A549 (cell line): Measurements from ENCODE around the gene ZNF337. TPM values are rescaled to one million over a fixed set of nuclear protein-coding genes. Genes with fewer than 3 reads are reported as not detected.
"Not testable (repeated sequence)": the region's sequence is repeated elsewhere in the genome, so short reads cannot be mapped to it uniquely, and the experiment has no call there.

ENCODE experiments used
- ATAC-seq, 2 experiments: fragments of 200-7000 bp in 1 of 2; fragments of >200 bp in 1 of 2; cut with Nextera tagmentation in 1 of 2; cut with Tn5 transposase in 1 of 2; 3 replicates each; pipeline versions ENCODE4 v1.8.0 to v1.9.1; 2018 to 2020; ENCODE audit warnings: mild to moderate bottlenecking in 1 of 2, moderate library complexity in 1 of 2
- CTCF ChIA-PET: fragments of 300-600 bp; sonication (Branson Sonifier 250); formaldehyde crosslinking; extraction: SDS; loops from one replicate; lab custom pipeline; 2021; ENCODE audit warnings: antibody characterized with exemption, inconsistent platforms; lab: Yijun Ruan, JAX
- POLR2A ChIA-PET: fragments of 350-600 bp; formaldehyde crosslinking; extraction: SDS; loops from one replicate; lab custom pipeline; 2021; ENCODE audit warnings: antibody characterized with exemption, inconsistent platforms; lab: Yijun Ruan, JAX
- DNase-seq, 2 experiments: peaks; one replicate each; pipeline versions ENCODE4 v3.0.0 to v3.0.0-alpha.2; 2011 to 2016; ENCODE audit warnings: low read depth in 1 of 2, low spot score in 1 of 2
- FAIRE-seq: peaks from 2 replicates; lab custom pipeline; 2011; peaks lifted over from hg19 to GRCh38; lab: Jason Lieb, UNC
- H3K27ac ChIP-seq, 2 experiments: fragments of >200 bp; sonication (Bioruptor Twin); formaldehyde crosslinking; 3 replicates each; pipeline ENCODE4 v1.5.1; 2016 to 2017
- H3K4me1 ChIP-seq: fragments of >200 bp; sonication (Bioruptor Twin); formaldehyde crosslinking; 3 replicates; pipeline ENCODE4 v1.6.1; 2016
- H3K4me2 ChIP-seq: fragments of >200 bp; sonication (Bioruptor Twin); formaldehyde crosslinking; 3 replicates; pipeline ENCODE4 v1.6.1; 2016
- H3K4me3 ChIP-seq: fragments of >200 bp; sonication (Bioruptor Twin); formaldehyde crosslinking; 3 replicates; pipeline ENCODE4 v1.5.1; 2016
- H3K9me3 ChIP-seq: fragments of >200 bp; sonication (Bioruptor Twin); formaldehyde crosslinking; 3 replicates; pipeline ENCODE4 v1.6.1; 2016
- CEBPB ChIP-seq, 2 experiments: fragments of >200 bp in 1 of 2; sonication (Bioruptor Twin) in 1 of 2; formaldehyde crosslinking in 1 of 2; IDR thresholded peaks; 2 replicates each; pipeline ENCODE4 v1.6.1; 2012 to 2016
- CHD4 ChIP-seq: fragments of 200-600 bp; sonication (generic); IDR thresholded peaks from 2 replicates; pipeline ENCODE4 v1.6.1; 2016; ENCODE audit warnings: antibody characterized with exemption, mild to moderate bottlenecking, borderline replicate concordance
- EHMT2 ChIP-seq: fragments of 200-600 bp; sonication (generic); IDR thresholded peaks from 2 replicates; pipeline ENCODE4 v1.6.1; 2016; ENCODE audit warnings: antibody characterized with exemption, low read depth, mild to moderate bottlenecking, moderate library complexity
- EP300 ChIP-seq, 2 experiments: fragments of >200 bp; sonication (Bioruptor Twin); formaldehyde crosslinking; IDR thresholded peaks; 2 replicates in 1 of 2; 3 replicates in 1 of 2; pipeline ENCODE4 v1.6.1; 2016 to 2017
- ESRRA ChIP-seq: fragments of 150-350 bp; IDR thresholded peaks from 2 replicates; pipeline ENCODE4 v1.6.1; 2014; ENCODE audit warnings: mild to moderate bottlenecking, low read length, borderline replicate concordance
- FOSB ChIP-seq: fragments of 250-450 bp; sonication (Bioruptor Pico); IDR thresholded peaks from 2 replicates; pipeline ENCODE4 v1.5.0; 2020; ENCODE audit warnings: mild to moderate bottlenecking, moderate library complexity
- HEYL ChIP-seq: fragments of 250-450 bp; sonication (Bioruptor Pico); IDR thresholded peaks from 2 replicates; pipeline ENCODE4 v1.8.0; 2021; ENCODE audit warnings: mild to moderate bottlenecking, moderate library complexity
- HOXA7 ChIP-seq: fragments of 250-450 bp; sonication (Bioruptor Pico); IDR thresholded peaks from 2 replicates; pipeline ENCODE4 v1.5.0; 2020; ENCODE audit warnings: mild to moderate bottlenecking, moderate library complexity
- HOXB5 ChIP-seq: fragments of 250-450 bp; sonication (Bioruptor Pico); IDR thresholded peaks from 2 replicates; pipeline ENCODE4 v1.5.0; 2020; ENCODE audit warnings: mild to moderate bottlenecking, moderate library complexity
- KDM1A ChIP-seq: fragments of 200-600 bp; sonication (generic); IDR thresholded peaks from 2 replicates; pipeline ENCODE4 v1.6.1; 2016; ENCODE audit warnings: low read depth, mild to moderate bottlenecking
- NFE2L2 ChIP-seq: fragments of 150-350 bp; conservative IDR thresholded peaks from 2 replicates; pipeline ENCODE4 v1.6.1; 2014; ENCODE audit warnings: low read length
- NR3C1 ChIP-seq: fragments of >200 bp; sonication (Bioruptor Twin); formaldehyde crosslinking; IDR thresholded peaks from 3 replicates; pipeline ENCODE4 v1.6.1; 2017
- POLR2AphosphoS2 ChIP-seq: conservative IDR thresholded peaks from 2 replicates; pipeline ENCODE4 v1.6.1; 2012; ENCODE audit warnings: low read length, improper control_type of control experiment, inconsistent platforms
- RARB ChIP-seq: fragments of 250-450 bp; sonication (Bioruptor Pico); IDR thresholded peaks from 2 replicates; pipeline ENCODE4 v1.8.0; 2021; ENCODE audit warnings: mild to moderate bottlenecking, moderate library complexity
- RCOR1 ChIP-seq: fragments of 150-350 bp; IDR thresholded peaks from 2 replicates; pipeline ENCODE4 v1.6.1; 2014; ENCODE audit warnings: antibody characterized with exemption, low read length, low read depth
- SMC3 ChIP-seq: fragments of >200 bp; sonication (Bioruptor Twin); formaldehyde crosslinking; IDR thresholded peaks from 3 replicates; pipeline ENCODE4 v1.6.1; 2018; ENCODE audit warnings: inconsistent platforms
- TFCP2L1 ChIP-seq: fragments of 250-450 bp; sonication (Bioruptor Pico); IDR thresholded peaks from 2 replicates; pipeline ENCODE4 v1.5.0; 2021; ENCODE audit warnings: mild to moderate bottlenecking
- TP53 ChIP-seq: fragments of 250-450 bp; sonication (Bioruptor Pico); IDR thresholded peaks from 2 replicates; pipeline ENCODE4 v1.5.0; 2021; ENCODE audit warnings: mild to moderate bottlenecking, moderate library complexity
- ZFP36 ChIP-seq: fragments of 450-650 bp; IDR thresholded peaks from 2 replicates; pipeline ENCODE4 v1.6.1; 2014; ENCODE audit warnings: borderline replicate concordance; ENCODE audit not compliant: partially characterized antibody
- ZNF302 ChIP-seq: fragments of 250-450 bp; sonication (Bioruptor Pico); IDR thresholded peaks from 2 replicates; pipeline ENCODE4 v1.9.0; 2021; ENCODE audit warnings: inconsistent platforms, mild to moderate bottlenecking, moderate library complexity
- WGBS: methylation state at CpG from one replicate; pipeline ENCODE4 v1.1.6; 2017; ENCODE audit errors: missing lambda C conversion rate; 5-methylcytosine and 5-hydroxymethylcytosine counted together
- polyA plus RNA-seq, 4 experiments: library from polyadenylated mRNA; depleted of rRNA in 3 of 4; stranded (reverse); fragments of >200 nt; fragmentation: RNase III in 1 of 4; extraction: RNeasy Plus Mini Kit Qiagen cat#74134 plus additional on column Dnase treatment in 1 of 4; gene quantifications; 2 replicates in 3 of 4; 3 replicates in 1 of 4; pipeline ENCODE4 v1.2.3, GENCODE V29; 2011 to 2017
- TF ChIP-seq, protein P1 (sequence below): IDR thresholded peaks from 2 replicates; pipeline ENCODE4 v1.6.1; 2012; ENCODE audit warnings: low read depth, borderline replicate concordance
- TF ChIP-seq, protein P2 (sequence below): fragments of 450-650 bp; IDR thresholded peaks from 2 replicates; pipeline ENCODE4 v1.6.1; 2014; ENCODE audit warnings: antibody characterized with exemption
- TF ChIP-seq, protein P3 (sequence below): fragments of 150-350 bp; IDR thresholded peaks from 2 replicates; pipeline ENCODE4 v1.6.1; 2014; ENCODE audit warnings: low read depth, mild to moderate bottlenecking, low read length
- TF ChIP-seq, protein P4 (sequence below): fragments of >200 bp; sonication (Bioruptor Twin); formaldehyde crosslinking; IDR thresholded peaks from 2 replicates; pipeline ENCODE4 v1.6.1; 2016

The ZNF337 gene
- polyA plus RNA-seq, 2 of the 4 experiments (the other 2 are of a cell fraction): 16.5 to 25.4 TPM

DNA sequence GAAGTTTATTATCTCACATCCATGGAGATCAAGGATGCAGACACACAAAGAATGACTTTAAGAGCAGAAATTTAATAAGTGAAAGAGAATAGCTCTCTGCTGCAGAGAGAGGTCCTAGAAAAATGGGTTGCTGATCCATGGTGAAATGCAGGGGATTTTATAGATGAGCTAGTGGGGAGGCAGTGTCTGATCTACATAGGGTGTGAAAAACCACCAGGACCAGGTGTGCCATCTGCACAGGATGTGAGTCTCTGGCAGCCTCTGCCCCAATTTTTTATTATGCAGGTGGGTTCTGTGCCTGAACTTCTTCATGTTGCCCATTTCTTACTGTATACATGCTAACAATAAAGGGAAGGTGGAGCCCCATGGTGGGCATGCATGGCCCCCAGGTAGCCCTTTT, 52.9 kb downstream of the ZNF337 start:
- H3K4me1 ChIP-seq: no peaks in the 10 kb centered on the region
- FAIRE-seq: no peak
- TF ChIP-seq, protein P1, sequence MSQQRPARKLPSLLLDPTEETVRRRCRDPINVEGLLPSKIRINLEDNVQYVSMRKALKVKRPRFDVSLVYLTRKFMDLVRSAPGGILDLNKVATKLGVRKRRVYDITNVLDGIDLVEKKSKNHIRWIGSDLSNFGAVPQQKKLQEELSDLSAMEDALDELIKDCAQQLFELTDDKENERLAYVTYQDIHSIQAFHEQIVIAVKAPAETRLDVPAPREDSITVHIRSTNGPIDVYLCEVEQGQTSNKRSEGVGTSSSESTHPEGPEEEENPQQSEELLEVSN: no peak
- no peak for TF ChIP-seq HOXA7 (CRISPR knock-in tag)
- no peak for TF ChIP-seq ZFP36
- TF ChIP-seq, protein P2, sequence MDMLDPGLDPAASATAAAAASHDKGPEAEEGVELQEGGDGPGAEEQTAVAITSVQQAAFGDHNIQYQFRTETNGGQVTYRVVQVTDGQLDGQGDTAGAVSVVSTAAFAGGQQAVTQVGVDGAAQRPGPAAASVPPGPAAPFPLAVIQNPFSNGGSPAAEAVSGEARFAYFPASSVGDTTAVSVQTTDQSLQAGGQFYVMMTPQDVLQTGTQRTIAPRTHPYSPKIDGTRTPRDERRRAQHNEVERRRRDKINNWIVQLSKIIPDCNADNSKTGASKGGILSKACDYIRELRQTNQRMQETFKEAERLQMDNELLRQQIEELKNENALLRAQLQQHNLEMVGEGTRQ: no peak
- TF ChIP-seq, protein P3, sequence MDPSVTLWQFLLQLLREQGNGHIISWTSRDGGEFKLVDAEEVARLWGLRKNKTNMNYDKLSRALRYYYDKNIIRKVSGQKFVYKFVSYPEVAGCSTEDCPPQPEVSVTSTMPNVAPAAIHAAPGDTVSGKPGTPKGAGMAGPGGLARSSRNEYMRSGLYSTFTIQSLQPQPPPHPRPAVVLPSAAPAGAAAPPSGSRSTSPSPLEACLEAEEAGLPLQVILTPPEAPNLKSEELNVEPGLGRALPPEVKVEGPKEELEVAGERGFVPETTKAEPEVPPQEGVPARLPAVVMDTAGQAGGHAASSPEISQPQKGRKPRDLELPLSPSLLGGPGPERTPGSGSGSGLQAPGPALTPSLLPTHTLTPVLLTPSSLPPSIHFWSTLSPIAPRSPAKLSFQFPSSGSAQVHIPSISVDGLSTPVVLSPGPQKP: no peak
- TF ChIP-seq, protein P4, sequence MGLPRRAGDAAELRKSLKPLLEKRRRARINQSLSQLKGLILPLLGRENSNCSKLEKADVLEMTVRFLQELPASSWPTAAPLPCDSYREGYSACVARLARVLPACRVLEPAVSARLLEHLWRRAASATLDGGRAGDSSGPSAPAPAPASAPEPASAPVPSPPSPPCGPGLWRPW: no peak
- TF ChIP-seq TP53 (CRISPR knock-in tag): no peak
- TF ChIP-seq ESRRA: no peak
- no peak for TF ChIP-seq KDM1A
- TF ChIP-seq NR3C1: no peak
- ChIA-PET CTCF (interaction anchor here (0.6 to 1.0 kb wide), 2 partner anchors 46 to 274 kb away, joined by 3 to 4 read pairs; no protein-coding TSS in a partner anchor), POLR2A (no interaction called here)
- no peak for ATAC-seq
- peaks cover 9% of the 10 kb centered on the region; the same call in 1 of the 3 replicates for H3K9me3 ChIP-seq
- H3K4me2 ChIP-seq: no peak overlapping the region
- no peak for DNase-seq
- no peak overlapping the region for H3K4me3 ChIP-seq
- no peak overlapping the region for H3K27ac ChIP-seq

DNA sequence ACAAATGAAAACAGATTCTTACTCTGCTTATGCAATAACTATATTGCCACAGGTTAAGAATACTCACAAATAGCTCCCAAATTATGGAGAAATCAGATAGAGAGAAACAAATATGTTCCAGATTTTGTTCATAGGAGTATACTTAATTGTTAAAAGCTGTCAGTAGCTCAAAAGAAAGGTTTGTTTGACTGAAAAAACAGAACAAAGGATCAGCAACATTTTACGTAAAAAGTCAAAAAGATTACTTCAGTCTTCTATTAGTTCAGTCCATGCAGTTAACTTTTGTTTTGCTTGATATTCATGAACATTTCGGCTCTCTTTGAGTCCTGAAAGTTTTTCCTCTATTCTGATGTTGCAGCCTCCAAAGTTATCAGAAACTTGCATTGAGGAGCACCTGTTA, 59.4 kb downstream of the ZNF337 start:
- DNase-seq (no peak), ATAC-seq (no peak), FAIRE-seq (no peak)
- 88% methylated on average over 2 of the region's 2 CpGs for WGBS
- H3K9me3 ChIP-seq: no peaks in the 10 kb centered on the region
- H3K4me1 ChIP-seq: no peaks in the 10 kb centered on the region
- ChIA-PET POLR2A (no interaction called here), CTCF (interaction anchor here (0.6 kb wide), 1 partner anchor 31 kb away, joined by 4 read pairs; no protein-coding TSS in a partner anchor)
- no peak overlapping the region for H3K4me2 ChIP-seq
- no peak for TF ChIP-seq FOSB (CRISPR knock-in tag)
- TF ChIP-seq CHD4: no peak
- no peak for TF ChIP-seq ZFP36
- no peak for TF ChIP-seq SMC3
- no peak for TF ChIP-seq HOXB5
- no peak for TF ChIP-seq TP53 (CRISPR knock-in tag)
- no peak for TF ChIP-seq NR3C1
- no peak overlapping the region for H3K4me3 ChIP-seq
- no peak overlapping the region for H3K27ac ChIP-seq

DNA sequence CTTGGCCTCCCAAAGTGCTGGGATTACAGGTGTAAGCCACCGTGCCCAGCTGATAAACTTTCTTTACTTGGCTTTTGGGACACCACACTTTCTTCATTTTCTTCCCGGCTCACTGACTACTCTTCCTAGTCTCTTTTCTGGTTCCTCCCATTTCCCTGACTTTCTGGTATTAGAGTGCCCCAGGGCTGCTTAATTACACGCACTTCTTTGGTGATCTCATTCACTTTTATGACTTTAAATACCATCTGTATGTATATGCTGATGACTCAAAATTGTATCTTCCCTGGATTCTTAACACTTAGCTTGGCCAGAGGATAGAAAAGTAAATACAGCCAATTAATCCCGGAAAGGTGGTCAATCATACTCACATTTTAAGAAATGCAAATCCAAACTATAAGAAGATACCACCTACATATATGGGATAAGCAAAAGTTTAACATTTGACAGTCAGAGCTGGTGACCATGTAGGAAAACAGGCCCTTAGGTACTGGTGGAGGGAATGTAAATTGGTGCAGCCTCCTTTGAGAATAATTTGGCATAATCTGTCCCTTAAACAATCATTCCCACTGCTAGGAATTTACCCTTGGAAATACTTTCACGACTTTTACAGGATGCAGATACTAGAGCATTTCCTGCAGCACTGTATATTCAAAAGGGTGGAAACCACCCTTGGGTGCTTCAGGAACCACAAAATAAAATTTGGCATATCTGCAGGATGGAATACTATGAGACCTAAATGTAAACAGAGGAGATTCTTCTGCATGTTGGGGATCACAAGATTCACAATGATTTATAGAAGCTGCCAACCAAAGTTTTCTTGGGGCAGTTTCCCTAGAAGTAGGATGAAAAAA, 63.5 kb downstream of the ZNF337 start:
- 69% methylated on average over 5 of the region's 5 CpGs for WGBS
- no peak for DNase-seq
- FAIRE-seq: no peak
- TF ChIP-seq SMC3 (no peak), POLR2AphosphoS2 (no peak), TFCP2L1 (no peak), HEYL (no peak), ZNF302 (CRISPR knock-in tag) (no peak), TP53 (CRISPR knock-in tag) (no peak), HOXB5 (no peak), NFE2L2 (no peak), EP300 (IDR thresholded peaks at IDR 0.05) (no peak), CEBPB (IDR thresholded peaks at IDR 0.05) (no peak), RCOR1 (no peak), EHMT2 (no peak), NR3C1 (no peak), RARB (CRISPR knock-in tag) (no peak)
- TF ChIP-seq, protein P3: no peak
- TF ChIP-seq, protein P1: no peak
- Histone ChIP-seq H3K4me1 (no peaks in the 10 kb centered on the region), H3K4me3 (no peak overlapping the region), H3K4me2 (no peak overlapping the region), H3K9me3 (no peaks in the 10 kb centered on the region), H3K27ac (no peak overlapping the region)
- CTCF ChIA-PET: no interaction called here
- ATAC-seq: no peak
- POLR2A ChIA-PET: no interaction called here

DNA sequence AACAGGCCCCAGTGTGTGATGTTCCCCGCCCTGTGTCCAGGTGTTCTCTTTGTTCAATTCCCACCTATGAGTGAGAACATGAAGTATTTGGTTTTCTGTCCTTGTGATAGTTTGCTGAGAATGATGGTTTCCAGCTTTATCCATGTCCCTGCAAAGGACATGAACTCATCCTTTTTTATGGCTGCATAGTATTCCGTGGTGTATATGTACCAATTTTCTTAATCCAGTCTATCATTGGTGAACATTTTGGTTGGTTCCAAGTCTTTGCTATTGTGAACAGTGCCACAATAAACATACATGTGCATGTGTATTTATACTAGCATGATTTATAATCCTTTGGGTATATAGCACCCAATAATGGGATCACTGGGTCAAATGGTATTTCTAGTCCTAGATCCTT, 66.0 kb downstream of the ZNF337 start:
- H3K4me3 ChIP-seq, H3K4me2 ChIP-seq, DNase-seq, H3K27ac ChIP-seq, H3K4me1 ChIP-seq, FAIRE-seq, H3K9me3 ChIP-seq, ATAC-seq, CTCF ChIA-PET, POLR2A ChIA-PET: not testable (repeated sequence)
- WGBS: 95% methylated on average over 2 of the region's 2 CpGs
